Cardiac fibroblast (primary cell): ENCODE results near the gene POLDIP2.

Experiments used
- DNase-seq, 2 donors: peaks; one replicate each; pipeline versions ENCODE4 v3.0.0 to v3.0.0-alpha.2; 2010; ENCODE audit warnings: low read depth in 2 of 2
- H3K4me3 ChIP-seq, 2 donors: replicated peaks in 1 of 2; 1 replicate in 1 of 2; 2 replicates in 1 of 2; pipeline ENCODE4 v1.5.1; 2011; ENCODE audit warnings: low read depth in 2 of 2, low read length in 2 of 2, mild to moderate bottlenecking in 2 of 2, moderate library complexity in 1 of 2
- CTCF ChIP-seq: IDR thresholded peaks from one replicate; pipeline ENCODE4 v1.5.1; 2011; ENCODE audit warnings: low read depth, mild to moderate bottlenecking, low read length, inconsistent platforms

The POLDIP2 gene

GRCh38 chr17:28367641-28368305, 10.4 kb upstream of the POLDIP2 start:
- DNase-seq, result no peak
- H3K4me3 ChIP-seq, result no peak overlapping the region
- no peak for TF ChIP-seq CTCF

GRCh38 chr17:28366605-28367004, 9.3 kb upstream of the POLDIP2 start:
- no peak for DNase-seq
- TF ChIP-seq CTCF, result no peak
- H3K4me3 ChIP-seq, result no peak overlapping the region

- no peak for TF ChIP-seq CTCF
- no peak overlapping the region for H3K4me3 ChIP-seq
- DNase-seq, result no peak
These were observed 8.2 kb upstream of the POLDIP2 start for GRCh38 chr17:28365487-28365886.

- no peak within 1 kb of the TSS for H3K4me3 ChIP-seq
- no peak for DNase-seq
- TF ChIP-seq CTCF, result no peak
These were observed 7.5 kb upstream of the POLDIP2 start, which contains the start of gene SEBOX for GRCh38 chr17:28364665-28365363. Gene SEBOX (minus strand): TSS chr17:28365199. CDS start chr17:28365151, 48 bp downstream.

GRCh38 chr17:28363776-28364650, 6.7 kb upstream of the POLDIP2 start:
- no peak for DNase-seq
- H3K4me3 ChIP-seq, result no peak overlapping the region
- TF ChIP-seq CTCF, result no peak

- TF ChIP-seq CTCF, result no peak
These were observed 5.9 kb upstream of the POLDIP2 start for GRCh38 chr17:28363186-28363585.

More at GRCh38 chr17:28363186-28363585, 5.9 kb upstream of the POLDIP2 start:
- no peak overlapping the region for H3K4me3 ChIP-seq
- DNase-seq, result no peak
